ENCODE results near the gene TXNRD1.
"Not testable (repeated sequence)": the region's sequence is repeated elsewhere in the genome, so short reads cannot be mapped to it uniquely, and the experiment has no call there.

Gene TXNRD1

GRCh38 chr12:104237930-104238329 is 22.4 kb downstream of the TXNRD1 start:
- no peak for DNase-seq (ENCODE audit: low spot score)

GRCh38 chr12:104242546-104243206 is 27.1 kb downstream of the TXNRD1 start:
- no peak for DNase-seq (ENCODE audit: low spot score)

GRCh38 chr12:104243551-104243950 is 28.0 kb downstream of the TXNRD1 start:
- no peak for DNase-seq (ENCODE audit: low spot score)

GRCh38 chr12:104243971-104244370 is 28.4 kb downstream of the TXNRD1 start:
- DNase-seq (ENCODE audit: low spot score) = no peak

DNA sequence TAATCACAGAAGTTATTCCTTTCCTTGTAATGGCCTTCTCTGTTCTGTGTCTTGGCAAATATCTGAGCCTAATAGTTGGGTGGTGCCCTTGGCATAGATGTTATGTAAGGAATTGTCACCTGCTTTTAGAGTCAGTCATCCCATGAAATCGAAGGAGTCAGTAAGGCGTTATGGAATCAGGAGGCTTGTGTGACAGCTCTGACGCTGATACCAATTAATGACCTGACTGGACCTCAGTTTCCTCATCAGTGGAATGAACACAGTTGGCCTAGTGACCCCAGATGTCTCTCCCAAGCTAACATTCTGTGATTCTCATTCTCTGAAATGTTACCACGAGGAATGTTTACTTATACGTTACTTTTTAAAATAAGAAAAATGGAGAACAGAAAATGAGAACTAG is 32.1 kb downstream of the TXNRD1 start:
- no peak for DNase-seq (ENCODE audit: low spot score)

DNA sequence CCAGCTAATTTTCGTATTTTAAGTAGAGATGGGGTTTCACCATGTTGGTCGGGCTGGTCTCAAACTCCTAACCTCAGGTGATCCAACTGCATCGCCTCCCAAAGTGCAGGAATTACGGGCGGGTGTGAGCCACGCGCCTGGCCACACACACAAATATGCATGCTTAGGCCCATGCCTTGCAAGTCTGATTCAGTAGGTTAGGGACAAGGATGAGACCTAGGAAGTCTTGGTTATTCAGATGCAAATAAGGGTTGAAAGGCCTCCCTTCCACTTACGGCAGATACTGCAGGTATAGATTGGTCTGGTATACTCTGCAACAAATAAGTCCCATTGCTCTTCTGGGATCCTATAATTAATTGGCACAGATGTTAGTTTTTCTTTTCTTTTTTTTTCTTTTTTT is 32.9 kb downstream of the TXNRD1 start:
- DNase-seq (ENCODE audit: low spot score) = no peak

- DNase-seq (ENCODE audit: low spot score) = no peak
Measured at GRCh38 chr12:104249017-104249416, 33.4 kb downstream of the TXNRD1 start.

- DNase-seq (ENCODE audit: low spot score) = no peak
Measured at GRCh38 chr12:104249898-104250297, 34.3 kb downstream of the TXNRD1 start.

DNA sequence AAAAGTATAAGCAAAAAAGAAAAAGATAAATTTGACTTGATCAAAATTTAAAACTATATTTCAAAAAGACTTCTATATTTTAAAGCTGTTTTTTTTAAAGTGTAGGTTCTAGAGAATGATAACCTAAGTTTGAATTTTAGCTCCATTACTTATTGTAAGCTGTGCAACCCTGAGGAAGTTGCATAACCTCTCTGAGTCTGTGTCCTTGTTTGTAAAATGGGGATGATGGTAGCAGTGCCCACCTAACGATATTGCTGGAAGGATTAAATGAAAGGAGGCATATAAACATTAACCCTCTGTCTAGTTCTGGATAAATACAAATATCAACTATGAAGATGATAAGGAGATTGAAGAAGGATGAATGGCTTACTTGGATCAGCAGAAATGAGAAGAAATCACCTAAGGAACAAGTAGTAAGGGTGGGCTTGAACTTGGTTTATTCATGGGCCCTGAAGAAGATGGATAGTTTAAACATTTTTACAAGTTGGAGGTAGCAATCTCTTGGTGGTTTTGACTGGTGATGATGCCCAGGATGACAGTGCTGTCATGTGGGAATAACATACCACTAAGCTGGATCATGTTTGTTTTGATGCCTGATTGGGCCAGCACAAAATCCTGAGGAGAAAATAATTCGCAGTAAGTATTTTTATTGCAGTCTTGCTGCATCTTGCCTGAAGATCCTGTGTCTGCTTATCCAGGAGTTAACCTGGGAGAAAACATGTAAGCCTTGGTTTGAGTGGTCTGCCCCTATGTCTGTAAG is 35.0 kb downstream of the TXNRD1 start:
- DNase-seq (ENCODE audit: low spot score) = no peak

GRCh38 chr12:104257913-104258472 is 42.4 kb downstream of the TXNRD1 start:
- DNase-seq (ENCODE audit: low spot score) = no peak

DNA sequence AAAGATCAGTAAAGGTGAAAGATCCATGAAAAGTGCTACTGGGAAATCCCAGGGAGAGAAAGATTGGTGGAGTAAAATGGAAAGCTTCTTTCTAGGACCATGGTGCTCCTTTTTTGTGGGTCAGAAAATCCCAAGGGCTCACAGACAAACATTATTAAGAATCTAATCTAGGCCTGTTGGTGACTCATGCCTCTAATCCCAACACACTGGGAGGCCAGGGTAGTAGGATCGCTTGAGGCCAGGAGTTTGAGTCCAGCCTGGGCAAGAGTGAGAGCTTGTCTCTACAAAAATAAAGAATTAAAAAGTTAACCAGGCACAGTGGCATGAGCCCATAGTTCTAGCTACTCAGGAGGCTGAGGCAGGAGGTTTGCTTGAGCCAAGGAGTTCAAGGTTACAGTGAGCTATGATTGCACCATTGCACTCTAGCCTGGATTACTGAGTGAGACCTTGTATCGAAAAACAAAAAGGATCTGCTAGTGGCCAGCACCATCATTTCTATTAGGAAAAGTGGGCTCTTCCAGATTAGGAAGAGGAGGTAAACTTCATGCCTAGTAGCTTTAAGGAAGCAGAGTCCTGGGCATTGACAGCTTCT is 43.0 kb downstream of the TXNRD1 start:
- no peak for DNase-seq (ENCODE audit: low spot score)

GRCh38 chr12:104263026-104263425 is 47.4 kb downstream of the TXNRD1 start:
- DNase-seq (ENCODE audit: low spot score) = no peak

DNA sequence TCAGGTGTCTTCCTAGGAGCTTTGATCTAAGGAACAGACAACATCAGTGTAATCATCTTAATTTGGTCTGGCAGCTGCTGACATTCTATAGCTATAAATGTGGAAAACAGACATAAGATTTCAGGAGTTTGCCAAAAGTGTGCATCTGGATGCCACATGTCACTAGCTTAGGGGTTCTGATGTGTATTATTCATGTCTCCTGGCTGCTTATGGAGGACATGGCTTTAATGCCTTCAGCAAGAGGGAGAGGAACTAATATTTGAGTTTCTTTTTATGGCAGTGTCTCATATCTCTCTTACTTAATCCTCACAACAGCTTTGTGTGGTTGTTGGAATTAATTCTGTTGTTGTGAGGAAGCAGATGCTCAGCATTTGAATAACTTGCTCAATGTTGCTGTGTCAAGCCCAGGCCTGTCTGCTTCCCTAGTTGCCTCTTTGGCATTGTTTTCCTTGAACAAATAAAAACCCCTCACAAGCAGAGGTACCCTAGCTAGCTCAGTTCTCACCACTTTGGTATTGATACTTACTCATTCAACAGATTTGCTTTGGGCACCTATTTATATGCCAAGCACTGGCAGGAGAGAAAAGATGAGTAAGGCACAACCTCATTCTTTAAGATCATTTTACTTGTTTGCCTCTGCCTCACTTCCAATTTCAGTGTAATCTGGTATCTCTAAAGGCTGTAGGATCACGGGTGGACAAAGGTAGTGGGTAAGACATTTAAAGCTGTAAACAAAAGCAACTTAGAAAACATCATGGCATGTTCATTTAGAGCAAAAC is 48.2 kb downstream of the TXNRD1 start:
- no peak for DNase-seq (ENCODE audit: low spot score)

DNA sequence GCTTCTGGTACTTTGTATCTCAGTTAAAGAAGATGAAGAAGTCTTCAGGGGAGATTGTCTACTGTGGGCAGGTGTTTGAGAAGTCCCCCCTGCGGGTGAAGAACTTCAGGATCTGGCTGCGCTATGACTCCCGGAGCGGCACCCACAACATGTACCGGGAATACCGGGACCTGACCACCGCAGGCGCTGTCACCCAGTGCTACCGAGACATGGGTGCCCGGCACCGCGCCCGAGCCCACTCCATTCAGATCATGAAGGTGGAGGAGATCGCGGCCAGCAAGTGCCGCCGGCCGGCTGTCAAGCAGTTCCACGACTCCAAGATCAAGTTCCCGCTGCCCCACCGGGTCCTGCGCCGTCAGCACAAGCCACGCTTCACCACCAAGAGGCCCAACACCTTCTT is 49.9 kb downstream of the TXNRD1 start:
- DNase-seq (ENCODE audit: low spot score) = not testable (repeated sequence)

GRCh38 chr12:104272938-104273337 is 57.4 kb downstream of the TXNRD1 start:
- DNase-seq (ENCODE audit: low spot score) = no peak

GRCh38 chr12:104273503-104273902 is 57.9 kb downstream of the TXNRD1 start:
- no peak for DNase-seq (ENCODE audit: low spot score)

DNA sequence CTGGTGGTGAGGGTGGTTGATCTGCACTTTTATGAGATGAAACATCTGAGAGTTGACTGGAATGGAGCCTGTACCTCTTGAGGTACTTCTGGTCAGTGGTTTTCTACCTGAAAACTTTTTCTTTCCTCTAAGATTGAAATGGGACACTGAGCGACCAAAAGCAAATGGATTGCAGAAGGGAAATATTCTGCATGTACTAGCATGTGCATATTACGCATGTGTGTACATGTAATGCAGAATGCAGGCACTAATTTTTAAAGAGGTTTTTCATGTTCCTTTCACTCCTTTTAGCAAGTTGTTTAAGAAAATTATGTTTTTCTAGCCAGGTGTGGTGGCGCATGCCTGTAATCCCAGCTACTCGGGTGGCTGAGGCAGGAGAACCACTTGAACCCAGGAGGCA is 59.2 kb downstream of the TXNRD1 start:
- DNase-seq (ENCODE audit: low spot score) = no peak

GRCh38 chr12:104275689-104276088 is 60.1 kb downstream of the TXNRD1 start:
- DNase-seq (ENCODE audit: low spot score) = no peak

GRCh38 chr12:104276273-104277131 is 60.9 kb downstream of the TXNRD1 start:
- no peak for DNase-seq (ENCODE audit: low spot score)

- DNase-seq (ENCODE audit: low spot score) = no peak
Measured at GRCh38 chr12:104279164-104279563, 63.6 kb downstream of the TXNRD1 start.

GRCh38 chr12:104280111-104280510 is 64.5 kb downstream of the TXNRD1 start:
- no peak for DNase-seq (ENCODE audit: low spot score)
